ENCODE results near the gene LRRC49. TPM values are rescaled to one million over a fixed set of nuclear protein-coding genes. Genes with fewer than 3 reads are reported as not detected.

The LRRC49 gene
- total and polyA plus RNA-seq, 2 of the 4 experiments (the other 2 are of a cell fraction) = 8.6 to 16.8 TPM

- no peaks in the 10 kb centered on the region for H3K27me3 ChIP-seq (ENCODE audit: control insufficient read depth, insufficient read depth, low read length)
- peak within 1 kb of the TSS; percentile 74 for H3K56ac ChIP-seq (ENCODE audit: extremely low read depth, insufficient read depth, low read length)
- H3K27ac ChIP-seq (ENCODE audit: insufficient read depth, low read length) = peak within 1 kb of the TSS; percentile 99
- peaks cover 23% of the 10 kb centered on the region for H3K4me1 ChIP-seq (ENCODE audit: control insufficient read depth, insufficient read depth, low read length)
- TF ChIP-seq CHD1 (IDR thresholded peaks at IDR 0.05; ENCODE audit: low read depth, low read length) (no peak), BHLHE40 (IDR thresholded peaks at IDR 0.05; ENCODE audit: low read depth, low read length) (no peak), SMC3 (IDR thresholded peaks at IDR 0.05; ENCODE audit: low read depth, low read length) (no peak), MAZ (IDR thresholded peaks at IDR 0.05; ENCODE audit: borderline replicate concordance, low read depth, low read length) (peak; percentile 16; the same call in 1 of the 2 replicates), NFE2L2 (IDR thresholded peaks at IDR 0.05; ENCODE audit: low read depth, low read length) (no peak)
- DNase-seq = peak; percentile 36
- peak within 1 kb of the TSS; percentile 95 for H3K4me2 ChIP-seq (ENCODE audit: low read depth, low read length)
- H2AK5ac ChIP-seq (ENCODE audit: low read depth, low read length) = peak within 1 kb of the TSS; percentile 97
- H3K14ac ChIP-seq (replicated peaks; ENCODE audit: low read depth, low read length) = peak within 1 kb of the TSS; percentile 95
- intact Hi-C loops (cut with micrococcal nuclease) = no loop called here
- ChIA-PET CTCF (interaction anchor here (1.0 to 1.6 kb wide), 2 partner anchors 21 to 30 kb away, joined by 4 to 6 read pairs; no protein-coding TSS in a partner anchor), POLR2A (ENCODE audit: unreplicated experiment) (interaction anchor here (0.6 kb wide), 1 partner anchor 30 kb away, joined by 4 read pairs; no protein-coding TSS in a partner anchor)
- peaks cover 13 to 43% of the 10 kb centered on the region in 2 experiments for H3K79me1 ChIP-seq (ENCODE audit: low read depth in 1 of 2, low read length in 2 of 2)
- in situ Hi-C loops (cut with MboI; ENCODE audit: low sequenced_read_pairs) = no loop called here
- peak within 1 kb of the TSS; percentile 90 for H4K91ac ChIP-seq (ENCODE audit: insufficient read depth, low read depth, low read length)
- peaks cover 8% of the 10 kb centered on the region for H3K36me3 ChIP-seq (ENCODE audit: control insufficient read depth, insufficient read depth, low read length)
- dilution Hi-C loops (cut with HindIII; ENCODE audit: low sequenced_read_pairs, unreplicated experiment) = no loop called here
- H3K9ac ChIP-seq (ENCODE audit: low read depth, low read length) = peak within 1 kb of the TSS; percentile 97
- BruUV-seq (replicated peaks) = no TSS peak
- no peaks in the 10 kb centered on the region for H3K9me3 ChIP-seq (ENCODE audit: control insufficient read depth, insufficient read depth, low read length)
- peak within 1 kb of the TSS; percentile 93 for H3K23ac ChIP-seq (ENCODE audit: low read depth, low read length)
- H2BK5ac ChIP-seq (ENCODE audit: low read depth, low read length, poor library complexity, severe bottlenecking) = peak within 1 kb of the TSS; percentile 95
- H3K18ac ChIP-seq (ENCODE audit: low read depth, low read length) = peak within 1 kb of the TSS; percentile 91
- H2AK9ac ChIP-seq (replicated peaks; ENCODE audit: low read depth, low read length, poor library complexity) = peak within 1 kb of the TSS; percentile 92
- peak; percentile 77 for ATAC-seq (ENCODE audit: low read depth)
- peak within 1 kb of the TSS; percentile 92 for H2AFZ ChIP-seq (replicated peaks; ENCODE audit: low read length, poor library complexity)
- peaks cover 22% of the 10 kb centered on the region for H4K20me1 ChIP-seq (ENCODE audit: insufficient read depth, low read length)
- 0% methylated on average over 5 of the region's 78 CpGs; no CpG with 5 or more reads in 1 of the 2 experiments for WGBS, 2 experiments (ENCODE audit: extremely low coverage in 2 of 2, insufficient read length in 1 of 2)
- peak within 1 kb of the TSS; percentile 87 for H2BK120ac ChIP-seq (ENCODE audit: low read depth, low read length)
- peaks cover 12% of the 10 kb centered on the region for H3K9me1 ChIP-seq (ENCODE audit: insufficient read depth, low read length)
- H3K4ac ChIP-seq (ENCODE audit: low read depth, low read length) = peak within 1 kb of the TSS; percentile 96
- peak within 1 kb of the TSS; percentile 96 for H4K5ac ChIP-seq (ENCODE audit: low read depth, low read length)
- peak within 1 kb of the TSS; percentile 48 for H2BK20ac ChIP-seq (ENCODE audit: low read depth, low read length)
- peak within 1 kb of the TSS; percentile 81; the same call in 2 of the 3 replicates for H2BK15ac ChIP-seq (ENCODE audit: low read depth, low read length)
- H3K4me3 ChIP-seq (ENCODE audit: insufficient read depth, low read depth, low read length) = peak within 1 kb of the TSS; percentile 95
- peak within 1 kb of the TSS; percentile 73 to 91 for H4K8ac ChIP-seq (ENCODE audit: low read depth in 2 of 2, low read length in 2 of 2)
Measured at GRCh38 chr15:70853973-70854665, 38.5 kb upstream of the LRRC49 start, which contains the start of gene LARP6. TSS of gene LARP6 (minus strand) at chr15:70854157. CDS start at chr15:70854088, 69 bp downstream.

All from IMR-90 (cell line).